Measurements from ENCODE around the gene FGF14. TPM values are rescaled to one million over a fixed set of nuclear protein-coding genes. Genes with fewer than 3 reads are reported as not detected.
"Not testable (repeated sequence)": the region's sequence is repeated elsewhere in the genome, so short reads cannot be mapped to it uniquely, and the experiment has no call there.

The FGF14 gene
- total and polyA plus RNA-seq, 4 donors: 19.3 to 59.7 (median 38.0) TPM

DNA sequence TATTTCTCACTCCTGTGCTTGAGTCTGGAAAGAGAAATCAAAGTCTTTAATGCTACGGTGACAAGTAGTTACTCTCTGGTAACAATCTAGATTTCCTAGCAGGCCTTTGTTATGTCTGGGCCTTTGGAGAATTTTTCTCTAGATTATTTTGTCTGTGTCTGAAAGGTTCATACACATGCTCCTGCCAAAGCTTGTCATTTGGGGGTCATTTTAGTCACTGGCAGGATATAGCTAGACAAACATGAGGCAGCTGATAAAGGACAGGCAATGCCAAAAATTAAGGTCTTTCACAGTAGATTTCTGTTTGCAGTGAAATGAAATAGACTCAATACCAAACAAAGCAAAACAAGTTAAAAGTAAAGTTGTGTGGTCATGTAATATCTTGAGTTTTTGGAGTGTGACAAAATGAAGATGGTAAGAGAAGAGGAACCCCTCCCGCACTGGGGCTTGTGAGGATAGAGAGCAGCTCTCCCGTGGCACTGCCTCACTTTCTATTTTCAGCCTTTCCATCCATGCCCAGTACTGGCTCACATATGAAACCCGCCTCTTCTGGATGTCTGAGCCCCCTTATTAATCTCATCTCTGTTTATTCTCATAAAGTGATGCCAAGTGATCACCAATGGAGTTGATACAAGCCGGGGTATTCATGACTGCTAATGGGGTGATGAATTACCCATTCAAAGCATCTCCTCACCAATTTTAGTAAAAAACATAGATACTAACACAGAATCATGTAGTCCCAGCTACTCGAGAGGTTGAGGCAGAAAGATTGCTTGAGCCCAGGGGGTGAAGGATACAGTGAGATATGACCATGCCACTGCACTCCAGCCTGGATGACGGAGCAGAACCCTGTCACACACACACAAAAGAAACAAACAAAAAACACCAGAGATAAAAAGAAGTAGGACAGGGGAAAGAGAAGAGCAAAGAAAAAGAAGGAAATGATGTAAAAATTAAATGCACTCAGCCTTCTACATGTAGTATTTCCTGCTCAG, 389.3 kb downstream of the FGF14 start:
- H3K36me3 ChIP-seq (ENCODE audit: control insufficient read depth, insufficient read depth, low read length): no peaks in the 10 kb centered on the region
- peaks cover 2% of the 10 kb centered on the region for H3K9me3 ChIP-seq (ENCODE audit: control insufficient read depth, insufficient read depth, low read length)
- no peaks in the 10 kb centered on the region for H3K4me1 ChIP-seq (ENCODE audit: control insufficient read depth, insufficient read depth, low read length)
- no peak overlapping the region for H3K27ac ChIP-seq (ENCODE audit: low read depth, low read length)
- 40% methylated on average over 1 of the region's 7 CpGs for WGBS (ENCODE audit: insufficient coverage)
- H3K4me3 ChIP-seq (ENCODE audit: low read depth, low read length): no peak overlapping the region
- DNase-seq (ENCODE audit: low read depth in 4 of 6, low spot score in 6 of 6): peak in 2 of 6 donors; percentile 35 to 70
- no peaks in the 10 kb centered on the region for H3K27me3 ChIP-seq (ENCODE audit: control insufficient read depth, insufficient read depth, low read length)

DNA sequence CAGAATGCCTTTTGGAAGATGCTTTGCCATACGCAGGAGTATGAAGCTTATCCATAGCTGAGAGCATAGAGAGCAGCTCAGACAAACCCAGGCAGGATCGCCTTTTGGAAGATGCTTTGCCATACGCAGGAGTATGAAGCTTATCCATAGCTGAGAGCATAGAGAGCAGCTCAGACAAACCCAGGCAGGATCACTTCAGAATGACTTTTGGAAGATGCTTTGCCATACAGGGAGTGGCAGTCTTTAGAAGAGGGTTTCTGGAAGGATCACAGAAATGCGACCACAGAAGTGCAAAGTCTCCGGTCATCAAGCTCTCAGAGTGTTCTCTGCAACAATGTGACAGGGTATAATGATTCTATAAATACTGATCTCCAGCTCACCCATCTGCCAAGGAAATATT, 390.4 kb downstream of the FGF14 start:
- WGBS (ENCODE audit: insufficient coverage): 60% methylated on average over 3 of the region's 5 CpGs
- not testable (repeated sequence) for DNase-seq (ENCODE audit: low read depth in 4 of 6, low spot score in 6 of 6); H3K9me3 ChIP-seq (ENCODE audit: control insufficient read depth, insufficient read depth, low read length); H3K4me1 ChIP-seq (ENCODE audit: control insufficient read depth, insufficient read depth, low read length); H3K4me3 ChIP-seq (ENCODE audit: low read depth, low read length); H3K27me3 ChIP-seq (ENCODE audit: control insufficient read depth, insufficient read depth, low read length); H3K36me3 ChIP-seq (ENCODE audit: control insufficient read depth, insufficient read depth, low read length); H3K27ac ChIP-seq (ENCODE audit: low read depth, low read length)

DNA sequence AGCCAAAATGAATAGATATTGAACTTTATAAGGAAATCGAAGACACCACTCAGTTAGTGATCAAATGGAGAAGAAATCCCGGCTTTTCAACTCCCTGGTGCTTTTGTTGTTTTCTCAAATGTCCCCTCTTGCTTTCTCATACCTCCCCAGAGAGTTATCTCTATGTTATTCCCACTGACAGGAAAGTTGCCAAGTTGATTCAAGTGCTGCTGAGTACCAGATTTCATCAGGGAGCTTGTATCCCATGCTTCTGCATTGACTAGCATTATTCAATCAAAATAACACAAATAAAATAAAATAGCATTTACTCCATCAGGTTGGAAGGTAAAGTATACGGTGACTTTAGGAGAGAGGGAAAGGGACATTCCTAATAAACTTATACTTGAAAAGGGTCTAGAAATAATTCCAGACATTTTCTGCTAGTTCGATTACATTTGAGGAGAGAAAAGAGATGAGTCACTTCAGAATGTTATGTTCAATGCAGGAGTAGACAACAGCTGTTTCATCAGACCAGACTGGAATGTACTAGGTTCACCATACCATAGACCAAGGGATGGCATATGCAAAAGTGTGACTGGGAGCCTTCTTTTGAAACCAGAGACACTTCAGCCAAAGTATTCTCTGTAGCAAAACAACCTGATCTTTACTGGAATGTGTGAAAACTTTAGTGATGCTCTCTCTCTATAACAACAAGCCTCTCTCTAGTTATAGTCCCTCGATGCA, 397.8 kb downstream of the FGF14 start:
- DNase-seq (ENCODE audit: low read depth in 4 of 6, low spot score in 6 of 6): no peak
- Histone ChIP-seq H3K9me3 (ENCODE audit: control insufficient read depth, insufficient read depth, low read length) (no peaks in the 10 kb centered on the region), H3K36me3 (ENCODE audit: control insufficient read depth, insufficient read depth, low read length) (no peaks in the 10 kb centered on the region), H3K27me3 (ENCODE audit: control insufficient read depth, insufficient read depth, low read length) (no peaks in the 10 kb centered on the region), H3K4me1 (ENCODE audit: control insufficient read depth, insufficient read depth, low read length) (no peaks in the 10 kb centered on the region), H3K27ac (ENCODE audit: low read depth, low read length) (no peak overlapping the region), H3K4me3 (ENCODE audit: low read depth, low read length) (no peak overlapping the region)
- WGBS (ENCODE audit: insufficient coverage): 100% methylated on average over 1 of the region's 5 CpGs

DNA sequence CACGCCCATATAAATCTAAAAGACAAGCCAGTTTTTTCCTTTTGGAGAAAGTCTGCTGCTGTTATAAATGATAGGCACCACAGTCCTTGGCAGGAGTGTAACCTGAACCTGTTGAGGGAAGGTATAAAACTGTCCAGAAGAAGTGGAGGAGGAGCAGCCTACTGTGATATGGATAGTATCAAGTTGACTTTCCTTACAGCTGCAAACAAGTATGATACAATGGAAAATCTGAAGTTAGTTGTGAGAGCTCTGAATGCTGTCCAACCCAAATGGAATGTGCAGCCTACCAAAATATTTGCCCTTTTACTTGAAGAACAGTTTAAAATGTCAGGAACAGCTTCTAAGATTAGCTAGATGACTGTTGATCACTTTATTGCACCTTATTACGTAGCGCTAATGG, 399.6 kb downstream of the FGF14 start:
- peak in 1 of 6 donors; percentile 18 for DNase-seq (ENCODE audit: low read depth in 4 of 6, low spot score in 6 of 6)
- Histone ChIP-seq H3K27ac (ENCODE audit: low read depth, low read length) (no peak overlapping the region), H3K4me1 (ENCODE audit: control insufficient read depth, insufficient read depth, low read length) (no peaks in the 10 kb centered on the region), H3K27me3 (ENCODE audit: control insufficient read depth, insufficient read depth, low read length) (no peaks in the 10 kb centered on the region), H3K36me3 (ENCODE audit: control insufficient read depth, insufficient read depth, low read length) (no peaks in the 10 kb centered on the region), H3K9me3 (ENCODE audit: control insufficient read depth, insufficient read depth, low read length) (no peaks in the 10 kb centered on the region), H3K4me3 (ENCODE audit: low read depth, low read length) (no peak overlapping the region)
- 100% methylated on average over 1 of the region's 3 CpGs for WGBS (ENCODE audit: insufficient coverage)

DNA sequence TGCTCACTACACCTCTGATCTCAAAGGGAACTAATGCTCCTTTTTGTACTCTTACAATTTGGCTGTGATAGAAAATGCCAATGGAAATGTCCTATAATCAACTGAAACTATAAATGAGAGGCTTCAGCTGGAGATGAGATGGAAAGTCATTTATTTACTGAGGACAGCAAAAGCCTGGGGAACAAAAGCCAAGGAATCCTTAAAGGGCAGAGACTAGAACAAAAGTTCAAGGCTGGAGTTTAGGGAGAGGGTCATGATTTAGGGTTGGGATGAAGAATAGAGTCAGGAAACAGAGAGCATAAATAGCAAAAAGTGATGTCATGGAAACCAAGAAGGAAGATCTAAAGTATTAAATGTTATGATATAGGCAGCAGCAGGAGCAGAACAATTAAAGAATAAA, 401.1 kb downstream of the FGF14 start:
- Histone ChIP-seq H3K36me3 (ENCODE audit: control insufficient read depth, insufficient read depth, low read length) (no peaks in the 10 kb centered on the region), H3K27ac (ENCODE audit: low read depth, low read length) (no peak overlapping the region)

DNA sequence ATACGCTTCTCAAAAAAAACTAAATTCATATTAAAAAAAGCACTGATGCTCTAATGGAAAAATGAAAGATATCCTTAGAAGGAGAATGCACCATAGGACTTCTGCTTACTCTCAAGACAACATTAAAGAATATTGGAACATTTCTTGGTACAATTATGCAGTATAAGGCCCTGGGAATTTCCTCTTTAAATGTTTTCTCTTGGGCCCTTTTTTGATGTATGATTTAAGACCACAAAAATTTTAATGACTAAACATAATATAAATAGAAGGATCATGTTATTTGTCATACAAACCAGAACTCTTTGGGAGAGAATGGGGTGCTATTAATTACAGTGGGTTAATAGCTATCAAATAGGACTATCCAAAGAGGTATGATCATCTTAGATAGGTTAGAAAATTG, 403.7 kb downstream of the FGF14 start:
- DNase-seq (ENCODE audit: low read depth in 4 of 6, low spot score in 6 of 6): no peak
- no peaks in the 10 kb centered on the region for H3K4me1 ChIP-seq (ENCODE audit: control insufficient read depth, insufficient read depth, low read length)
- H3K9me3 ChIP-seq (ENCODE audit: control insufficient read depth, insufficient read depth, low read length): no peaks in the 10 kb centered on the region
- WGBS (ENCODE audit: insufficient coverage): no CpG with 5 or more reads among the region's 1 CpG
- H3K27me3 ChIP-seq (ENCODE audit: control insufficient read depth, insufficient read depth, low read length): no peaks in the 10 kb centered on the region
- H3K36me3 ChIP-seq (ENCODE audit: control insufficient read depth, insufficient read depth, low read length): no peaks in the 10 kb centered on the region
- no peak overlapping the region for H3K4me3 ChIP-seq (ENCODE audit: low read depth, low read length)
- H3K27ac ChIP-seq (ENCODE audit: low read depth, low read length): no peak overlapping the region

More for the DNA sequence above, 401.1 kb downstream of the FGF14 start:
- Histone ChIP-seq H3K4me1 (ENCODE audit: control insufficient read depth, insufficient read depth, low read length) (no peaks in the 10 kb centered on the region), H3K27me3 (ENCODE audit: control insufficient read depth, insufficient read depth, low read length) (no peaks in the 10 kb centered on the region), H3K9me3 (ENCODE audit: control insufficient read depth, insufficient read depth, low read length) (no peaks in the 10 kb centered on the region), H3K4me3 (ENCODE audit: low read depth, low read length) (no peak overlapping the region)
- no peak for DNase-seq (ENCODE audit: low read depth in 4 of 6, low spot score in 6 of 6)

DNA sequence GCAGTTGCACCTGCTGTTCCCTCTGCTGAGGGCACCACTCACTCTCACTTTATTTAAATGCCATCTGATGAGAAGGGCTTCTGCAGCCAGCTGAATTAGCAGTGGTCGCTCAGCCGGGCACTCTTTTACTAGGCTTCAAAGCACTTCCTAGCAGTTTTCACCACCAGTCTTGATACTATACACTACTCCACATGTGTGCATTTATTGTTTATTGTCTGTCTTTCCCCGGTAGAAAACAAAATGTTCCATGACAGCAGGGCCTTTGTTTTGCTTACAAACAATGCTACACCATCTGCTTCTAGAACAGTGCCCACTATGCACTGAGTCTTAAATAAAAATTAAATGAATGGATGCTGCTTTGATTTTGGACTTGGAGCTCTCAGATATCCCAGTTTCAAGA, 404.9 kb downstream of the FGF14 start:
- Histone ChIP-seq H3K4me3 (ENCODE audit: low read depth, low read length) (no peak overlapping the region), H3K4me1 (ENCODE audit: control insufficient read depth, insufficient read depth, low read length) (no peaks in the 10 kb centered on the region), H3K27ac (ENCODE audit: low read depth, low read length) (no peak overlapping the region), H3K9me3 (ENCODE audit: control insufficient read depth, insufficient read depth, low read length) (no peaks in the 10 kb centered on the region), H3K27me3 (ENCODE audit: control insufficient read depth, insufficient read depth, low read length) (no peaks in the 10 kb centered on the region), H3K36me3 (ENCODE audit: control insufficient read depth, insufficient read depth, low read length) (no peaks in the 10 kb centered on the region)
- WGBS (ENCODE audit: insufficient coverage): 62% methylated on average over 2 of the region's 3 CpGs
- DNase-seq (ENCODE audit: low read depth in 4 of 6, low spot score in 6 of 6): no peak

DNA sequence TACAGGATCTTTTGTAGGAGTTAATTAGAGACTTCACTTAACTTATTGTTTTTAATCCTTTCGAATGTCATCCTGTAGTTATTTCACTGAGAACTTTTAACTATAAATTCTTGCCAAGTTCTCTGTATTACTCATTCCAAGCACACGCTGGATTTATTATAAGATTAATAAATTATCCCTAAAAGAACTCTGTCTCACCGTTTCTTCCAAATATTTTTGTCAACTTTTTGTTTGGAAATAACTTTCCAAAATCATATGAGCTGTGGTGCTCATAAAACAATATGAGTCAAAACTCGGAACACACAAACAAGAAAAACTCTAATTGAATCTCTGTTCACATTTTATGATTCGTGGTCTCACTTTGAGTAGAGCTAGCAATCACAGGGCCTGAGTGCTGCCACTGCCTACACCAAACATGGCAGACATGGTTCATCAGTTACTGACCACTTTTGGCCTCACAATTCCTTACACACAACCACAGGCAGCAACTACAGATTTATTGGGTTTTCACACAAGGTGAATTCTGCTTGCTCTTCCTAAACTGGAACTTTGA, 412.0 kb downstream of the FGF14 start:
- Histone ChIP-seq H3K27ac (ENCODE audit: low read depth, low read length) (no peak overlapping the region), H3K4me1 (ENCODE audit: control insufficient read depth, insufficient read depth, low read length) (no peaks in the 10 kb centered on the region), H3K9me3 (ENCODE audit: control insufficient read depth, insufficient read depth, low read length) (no peaks in the 10 kb centered on the region), H3K36me3 (ENCODE audit: control insufficient read depth, insufficient read depth, low read length) (no peaks in the 10 kb centered on the region), H3K4me3 (ENCODE audit: low read depth, low read length) (no peak overlapping the region), H3K27me3 (ENCODE audit: control insufficient read depth, insufficient read depth, low read length) (no peaks in the 10 kb centered on the region)
- no peak for DNase-seq (ENCODE audit: low read depth in 4 of 6, low spot score in 6 of 6)
- WGBS (ENCODE audit: insufficient coverage): 85% methylated on average over 2 of the region's 5 CpGs

DNA sequence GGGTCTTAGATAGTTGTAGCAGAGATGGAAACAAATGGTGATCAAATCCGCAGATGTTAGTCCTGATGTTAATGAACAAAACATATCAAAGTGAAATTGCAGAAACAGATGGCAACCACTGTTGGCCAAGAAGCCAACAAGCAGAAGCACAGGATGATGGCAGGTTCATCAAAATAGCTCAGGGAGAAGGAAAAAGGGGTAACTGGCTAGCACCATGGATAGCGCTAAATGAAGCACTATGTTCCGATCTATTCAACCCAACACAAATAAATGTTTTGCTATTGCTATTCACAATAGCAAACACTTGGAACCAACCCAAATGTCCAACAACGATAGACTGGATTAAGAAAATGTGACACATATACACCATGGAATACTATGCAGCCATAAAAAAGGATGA, 413.7 kb downstream of the FGF14 start:
- 100% methylated on average over 1 of the region's 4 CpGs for WGBS (ENCODE audit: insufficient coverage)
- Histone ChIP-seq H3K9me3 (ENCODE audit: control insufficient read depth, insufficient read depth, low read length) (no peaks in the 10 kb centered on the region), H3K36me3 (ENCODE audit: control insufficient read depth, insufficient read depth, low read length) (no peaks in the 10 kb centered on the region), H3K27me3 (ENCODE audit: control insufficient read depth, insufficient read depth, low read length) (no peaks in the 10 kb centered on the region), H3K4me1 (ENCODE audit: control insufficient read depth, insufficient read depth, low read length) (no peaks in the 10 kb centered on the region), H3K4me3 (ENCODE audit: low read depth, low read length) (no peak overlapping the region), H3K27ac (ENCODE audit: low read depth, low read length) (no peak overlapping the region)
- DNase-seq (ENCODE audit: low read depth in 4 of 6, low spot score in 6 of 6): no peak

All from spinal cord (tissue), 10 donors.